H1 (cell line): ENCODE measurements around the gene MYO9B. TPM values are rescaled to one million over a fixed set of nuclear protein-coding genes. Genes with fewer than 3 reads are reported as not detected.

Source experiments
- CBX5 ChIP-seq: fragments of 300-800, 300-1000 bp; sonication (generic); IDR thresholded peaks from 2 replicates; pipeline ENCODE4 v1.7.1; 2016; ENCODE audit warnings: antibody characterized with exemption, low read length, low read depth
- CBX8 ChIP-seq: fragments of 300-800, 300-1000 bp; sonication (generic); IDR thresholded peaks from 2 replicates; pipeline ENCODE4 v1.7.1; 2016; ENCODE audit warnings: low read depth, low read length, borderline replicate concordance
- RNF2 ChIP-seq: fragments of 200-900, 300-1000 bp; sonication (generic); IDR thresholded peaks from 2 replicates; pipeline ENCODE4 v1.7.1; 2016; ENCODE audit warnings: borderline replicate concordance, low read depth, mild to moderate bottlenecking, antibody characterized with exemption, low read length; ENCODE audit not compliant: poor library complexity, severe bottlenecking; ENCODE audit errors: missing control alignments
- SP4 ChIP-seq: IDR thresholded peaks from 2 replicates; pipeline ENCODE4 v1.6.1; 2012; ENCODE audit warnings: low read length, inconsistent platforms
- polyA plus RNA-seq, 7 experiments: library from polyadenylated mRNA; depleted of rRNA in 3 of 7; stranded (reverse) in 5 of 7; unstranded in 2 of 7; fragments of >200 nt in 5 of 7; fragments of 200-250 nt in 2 of 7; gene quantifications; 1 replicate in 5 of 7; 2 replicates in 1 of 7; 4 replicates in 1 of 7; pipeline versions ENCODE4 v1.2.1 to v1.2.3, GENCODE V29; 2011 to 2013; ENCODE audit warnings: missing spikeins in 2 of 7, mixed read lengths in 2 of 7
- total RNA-seq: library from RNA; stranded (reverse); fragmentation: NEBNext Ultra II Directional; extraction: Animal tissue kit (Norgen Biotek cat#: 25700); gene quantifications from 2 replicates; pipeline ENCODE4 v1.2.1, GENCODE V29; 2021

The MYO9B gene
- total and polyA plus RNA-seq, 2 of the 8 experiments (the other 6 are each of a cell fraction or from before 2014, with no cell fraction given) = 27.6 to 77.1 TPM

DNA sequence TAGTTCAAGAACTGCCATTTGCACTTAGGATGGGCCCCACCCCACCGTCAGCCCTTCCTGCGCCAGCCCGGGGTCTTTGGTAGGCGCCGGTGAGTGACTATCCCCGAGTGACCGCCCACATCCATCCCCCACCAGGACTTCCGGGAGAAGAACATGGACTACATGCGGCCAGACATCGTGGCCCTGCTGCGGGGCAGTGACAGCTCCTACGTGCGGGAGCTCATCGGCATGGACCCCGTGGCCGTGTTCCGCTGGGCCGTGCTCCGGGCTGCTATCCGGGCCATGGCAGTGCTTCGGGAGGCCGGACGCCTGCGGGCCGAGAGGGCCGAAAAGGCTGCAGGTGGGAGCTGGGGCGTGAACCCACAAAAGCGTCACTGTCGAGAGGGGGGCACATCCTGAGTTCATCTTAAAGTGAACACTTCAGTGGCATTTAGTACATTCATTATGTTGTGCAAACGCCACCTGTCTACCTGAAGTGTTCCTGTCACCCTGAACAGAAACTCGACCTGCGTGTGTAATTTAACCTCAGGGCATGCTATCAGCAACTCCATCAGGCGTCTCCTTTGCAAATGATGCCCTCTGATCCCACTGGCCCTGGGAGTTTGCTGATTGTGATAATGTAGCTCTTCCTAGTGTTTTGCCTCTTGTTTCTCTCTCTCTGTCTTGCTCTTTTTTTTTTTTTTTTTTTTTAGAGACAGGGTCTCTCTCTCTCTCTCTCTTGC, 97.2 kb downstream of the MYO9B start (continued):
- no peak for TF ChIP-seq CBX5
- TF ChIP-seq SP4 = no peak
- no peak for TF ChIP-seq CBX8
- TF ChIP-seq RNF2 = no peak
- TF ChIP-seq, all 59 proteins: peak for 0
